NOMO-1 treated with DMSO at 0.1 percent for 48 hours (cell line): Measurements from ENCODE around the gene SNRPA1.
"Not testable (repeated sequence)": the region's sequence is repeated elsewhere in the genome, so short reads cannot be mapped to it uniquely, and the experiment has no call there.

Experiments
- DNase-seq: peaks from one replicate; lab custom pipeline; 2025; ENCODE audit not compliant: unreplicated experiment; lab: John Stamatoyannopoulos, UW

SNRPA1 gene

DNA sequence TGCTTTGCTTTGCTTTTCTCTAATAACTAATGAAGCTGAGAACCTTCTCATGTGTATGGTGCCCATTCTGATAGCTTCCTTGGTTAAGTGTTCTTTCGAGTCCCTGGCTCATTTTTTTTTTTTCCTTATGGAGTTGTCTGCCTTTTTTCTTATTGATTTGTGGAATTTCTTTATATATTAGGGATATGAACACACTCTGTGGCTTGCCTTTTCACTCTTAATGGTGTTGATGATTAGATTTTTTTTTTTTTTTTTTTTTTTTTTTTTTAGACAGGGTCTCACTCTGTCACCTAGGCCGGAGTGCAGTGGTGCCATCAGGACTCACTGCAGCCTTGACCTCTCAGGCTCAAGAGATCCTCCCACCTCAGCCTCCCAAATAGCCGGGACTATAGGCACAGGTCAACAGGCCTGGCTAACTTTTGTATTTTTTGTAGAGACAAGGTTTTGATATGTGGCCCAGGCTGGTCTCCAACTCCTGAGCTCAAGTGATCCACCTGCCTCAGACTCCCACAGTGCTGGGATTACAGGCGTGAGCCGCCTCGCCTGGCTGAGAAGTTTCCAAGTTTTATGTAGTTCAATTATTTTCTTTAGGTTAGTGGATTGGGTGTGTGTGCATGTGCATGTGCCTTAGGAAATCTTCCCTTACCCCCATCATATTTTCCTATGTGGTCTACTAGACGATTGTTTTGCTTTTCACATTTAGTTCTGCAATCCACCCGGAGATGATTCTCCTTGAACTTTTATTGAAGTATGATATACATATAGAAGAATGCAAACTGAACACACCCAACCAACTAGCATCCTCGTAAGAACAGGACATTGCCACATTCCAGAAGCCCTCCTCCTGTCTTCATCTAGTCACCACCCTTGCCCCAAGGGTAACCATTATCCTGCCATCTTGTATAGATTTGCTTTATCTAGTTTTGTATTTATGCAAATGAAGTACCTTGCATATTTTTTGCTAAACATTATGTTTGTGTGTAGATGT lies 1.7 kb upstream of the SNRPA1 start:
- DNase-seq, result no peak

DNA sequence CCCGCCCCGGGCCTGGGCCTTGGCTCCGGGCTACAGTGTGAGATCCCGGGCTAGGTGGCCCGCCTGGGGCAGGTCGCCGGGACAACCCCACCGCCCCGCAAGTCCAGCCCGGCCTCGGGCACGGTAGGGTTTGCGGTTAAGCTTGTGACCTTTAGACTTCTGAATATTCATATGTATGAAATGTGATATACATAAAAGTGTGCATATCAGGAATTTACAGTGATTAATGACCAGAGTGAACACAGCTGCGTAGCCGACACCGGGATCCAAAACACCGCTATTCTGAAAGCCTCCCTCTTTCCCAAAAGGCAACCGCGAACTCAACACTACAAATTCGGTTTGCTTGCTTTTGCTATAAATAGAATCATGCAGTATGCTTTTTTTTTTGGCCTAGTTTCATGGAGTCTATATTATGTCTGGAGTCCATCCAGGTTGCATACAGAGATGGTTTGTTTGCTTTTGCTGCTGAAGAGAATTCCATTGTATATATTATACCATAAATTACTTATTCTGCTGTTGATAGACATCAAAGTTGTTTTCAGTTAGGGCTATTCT lies 636 bp upstream of the SNRPA1 start:
- DNase-seq, result no peak

DNA sequence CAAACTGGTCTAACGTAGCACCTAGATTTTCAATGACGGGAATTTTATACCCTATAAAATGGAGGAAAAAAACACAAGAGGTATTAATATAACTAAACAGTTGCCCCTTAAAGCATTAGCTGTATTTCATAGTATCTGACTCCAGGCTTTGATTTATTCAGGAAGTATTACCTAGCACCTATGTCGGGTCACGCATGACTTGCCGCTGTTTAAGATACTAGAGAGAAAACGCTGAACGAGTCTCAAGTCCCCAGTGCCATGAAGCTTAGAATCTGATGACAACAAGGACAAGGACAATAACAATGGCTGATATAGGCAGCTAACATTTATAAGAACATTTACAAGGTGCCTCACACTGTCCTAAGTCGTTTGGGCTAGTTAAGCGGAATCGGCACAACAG lies 1.9 kb downstream of the SNRPA1 start:
- DNase-seq, result no peak

DNA sequence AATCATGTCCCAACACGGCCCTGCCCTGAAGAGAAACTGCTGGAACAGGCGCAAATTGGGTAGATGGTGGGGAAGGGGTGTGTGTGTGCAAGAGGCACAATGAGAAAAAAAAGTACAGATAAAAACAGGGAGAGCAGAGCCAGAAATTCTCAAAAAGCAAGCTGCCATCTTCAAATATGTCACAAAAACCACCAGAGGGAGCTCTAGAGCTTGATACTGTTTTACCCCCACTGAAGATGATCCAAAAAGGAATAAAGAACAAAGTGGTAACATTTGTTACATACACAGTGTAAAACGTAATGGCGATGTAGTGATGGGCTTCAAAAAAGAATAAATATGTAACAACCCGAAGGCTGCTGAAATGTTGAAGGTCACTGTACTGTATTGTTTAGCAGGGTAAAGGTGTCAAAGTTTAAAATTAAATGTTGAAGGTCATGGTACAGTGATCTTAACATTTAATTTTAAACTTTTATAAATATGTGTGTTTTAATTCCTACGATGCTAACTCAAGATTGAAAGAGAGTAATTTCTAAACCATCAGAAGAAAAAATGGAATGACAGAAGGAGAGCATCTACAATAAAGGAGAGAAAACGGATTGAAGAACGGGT lies 6.0 kb downstream of the SNRPA1 start:
- peak; percentile 54 for DNase-seq

DNA sequence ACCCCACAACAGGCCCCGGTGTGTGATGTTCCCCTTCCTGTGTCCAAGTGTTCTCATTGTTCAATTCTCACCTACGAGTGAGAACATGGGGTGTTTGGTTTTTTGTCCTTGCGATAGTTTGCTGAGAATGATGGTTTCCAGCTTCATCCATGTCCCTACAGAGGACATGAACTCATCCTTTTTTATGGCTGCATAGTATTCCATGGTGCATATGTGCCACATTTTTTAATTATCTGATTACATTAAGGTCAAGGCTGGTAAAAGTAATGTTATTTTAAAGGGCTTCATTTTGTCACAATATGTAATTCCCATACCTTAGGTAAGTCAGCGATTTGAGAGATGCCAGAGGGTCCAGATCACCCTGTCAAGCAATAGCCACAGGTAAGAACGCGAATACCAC lies 7.7 kb downstream of the SNRPA1 start:
- not testable (repeated sequence) for DNase-seq

DNA sequence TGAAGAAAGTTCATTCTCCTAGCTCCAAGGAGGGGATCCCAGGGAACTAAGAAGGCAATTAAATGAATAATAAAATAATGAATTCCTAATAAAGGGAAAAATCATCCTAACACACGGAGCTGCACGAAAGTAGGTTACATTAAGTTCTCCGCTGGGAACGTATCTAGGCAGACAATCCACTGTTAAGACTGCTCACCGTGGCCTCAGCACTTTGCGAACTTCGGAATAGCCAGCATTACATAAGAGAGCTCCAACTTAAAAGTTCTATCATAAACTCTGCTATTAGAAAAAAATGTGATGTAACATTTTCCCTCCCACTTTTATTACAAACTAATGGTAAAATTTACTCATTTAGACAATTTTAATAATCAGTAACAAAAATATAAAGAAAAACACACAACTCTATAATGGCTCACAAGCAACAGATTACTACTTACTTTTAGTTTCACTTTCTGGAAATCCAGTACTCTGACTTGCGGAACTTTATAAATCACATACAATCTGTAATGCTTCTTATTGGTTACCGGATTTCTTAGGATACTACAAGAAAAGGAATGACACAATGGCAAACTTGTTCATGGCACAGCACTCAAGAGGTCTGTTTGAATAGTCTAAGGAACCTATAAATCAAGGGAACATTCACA lies 8.5 kb downstream of the SNRPA1 start:
- DNase-seq, result no peak

DNA sequence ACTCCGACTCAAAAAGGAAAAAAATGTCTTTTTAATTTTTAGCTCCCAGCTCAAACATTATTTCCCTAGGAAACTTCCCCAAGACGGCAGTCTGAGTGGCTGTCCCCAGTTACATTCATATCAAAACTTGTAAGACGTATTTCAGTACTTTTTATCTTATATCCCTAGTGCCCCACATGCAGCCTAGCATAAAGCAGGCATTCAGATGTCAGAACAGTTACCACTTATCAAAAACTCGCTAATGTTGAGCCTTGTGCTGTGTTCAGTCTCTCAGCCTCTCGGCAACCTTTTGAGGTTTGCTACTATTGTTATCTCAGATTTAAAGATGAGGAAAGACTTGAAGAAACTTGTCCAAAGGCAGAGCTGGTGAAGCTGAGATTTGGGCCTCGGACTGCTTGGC lies 11.1 kb downstream of the SNRPA1 start:
- DNase-seq, result no peak

DNA sequence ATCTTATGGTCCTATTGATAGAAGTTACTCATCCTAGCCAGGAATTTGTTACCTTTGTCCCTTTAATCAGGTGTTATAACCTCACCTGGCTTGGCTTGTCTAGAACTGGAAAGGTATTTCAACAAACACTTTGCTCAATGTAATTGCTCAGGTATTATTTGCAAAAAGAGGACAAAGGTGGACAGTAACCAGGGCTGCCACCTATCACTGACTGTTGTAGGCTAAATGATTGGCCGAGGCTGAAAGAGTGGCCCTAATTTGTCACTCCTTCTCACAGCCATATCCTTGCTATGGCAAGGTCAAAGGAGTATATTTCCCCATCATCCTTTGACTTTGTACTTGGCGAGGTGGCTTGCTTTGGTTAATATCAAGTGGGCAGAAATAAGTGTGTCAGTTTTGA lies 15.0 kb downstream of the SNRPA1 start:
- no peak for DNase-seq

DNA sequence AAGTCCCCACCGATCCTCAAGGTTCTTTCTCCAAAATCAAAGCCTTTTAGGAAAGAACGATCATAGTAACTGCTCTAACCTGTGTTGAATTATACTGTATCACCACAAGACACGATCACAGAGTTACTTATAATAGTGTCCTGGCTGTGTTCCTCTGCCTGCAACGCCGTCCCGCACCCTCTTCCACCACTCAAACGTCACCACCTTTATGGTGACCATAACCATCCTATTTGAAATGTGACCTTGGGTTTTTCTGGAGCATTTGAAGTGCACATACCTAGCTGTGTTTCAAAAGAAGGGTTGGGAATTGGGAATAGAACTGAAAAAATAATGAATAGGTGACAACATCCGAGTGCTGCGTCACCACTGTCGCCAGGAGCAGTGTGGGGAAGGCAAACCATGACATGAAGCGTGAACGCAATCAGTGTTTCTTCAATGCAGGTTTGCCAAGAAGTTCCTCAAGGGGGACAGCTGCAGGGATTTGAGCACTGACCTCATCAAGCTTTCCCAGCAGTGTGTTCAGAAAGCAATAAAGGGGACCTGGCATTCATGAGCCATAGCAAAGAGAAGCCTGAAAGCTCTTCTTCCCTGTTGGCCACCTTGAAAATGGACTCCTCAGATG lies 17.0 kb downstream of the SNRPA1 start:
- DNase-seq, result no peak

DNA sequence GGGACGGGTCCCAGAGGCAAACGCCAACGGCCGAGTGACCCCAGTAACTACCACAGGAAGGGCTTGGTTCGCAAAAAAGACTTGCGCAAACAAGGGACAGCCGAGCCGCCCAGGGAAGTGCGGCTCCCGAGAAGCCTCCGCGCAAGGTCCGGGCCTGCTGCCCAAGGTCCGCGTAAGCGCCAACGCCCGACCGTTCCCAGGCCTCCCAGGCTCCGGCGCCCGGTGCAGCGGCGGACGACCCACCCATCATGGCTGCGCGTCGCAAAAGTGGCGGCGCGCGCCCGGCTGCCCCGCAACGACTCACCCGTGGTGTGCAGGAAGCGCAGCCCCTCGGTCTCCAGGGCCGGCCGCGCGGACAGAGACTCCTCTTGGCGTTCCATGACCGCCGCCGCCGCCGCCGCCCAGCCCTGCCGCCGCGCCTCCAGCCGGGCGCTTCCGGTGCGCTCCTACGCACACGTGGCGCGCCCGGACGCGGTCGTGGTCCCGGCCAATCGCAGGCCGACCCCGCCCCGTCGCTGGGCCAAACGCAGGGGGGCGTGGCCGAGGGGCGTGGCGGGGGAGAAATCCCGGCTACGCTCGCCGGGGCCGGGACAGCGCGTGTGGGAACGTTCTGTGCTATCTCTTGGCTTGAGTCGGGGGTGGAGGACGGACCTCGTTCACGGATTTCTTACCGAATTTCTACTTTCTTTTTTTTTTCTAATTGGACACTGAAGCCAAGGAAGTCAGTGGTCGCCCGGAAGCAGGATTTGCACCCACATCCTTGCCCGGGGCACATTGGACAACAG lies 17.8 kb downstream of the SNRPA1 start, which contains the start of gene SELENOS:
Gene SELENOS, minus strand, starts transcription at position 448 of the 785 bp plus-strand sequence. Its CDS starts 68 bp downstream, at position 380.
- peak; percentile 82 for DNase-seq

DNA sequence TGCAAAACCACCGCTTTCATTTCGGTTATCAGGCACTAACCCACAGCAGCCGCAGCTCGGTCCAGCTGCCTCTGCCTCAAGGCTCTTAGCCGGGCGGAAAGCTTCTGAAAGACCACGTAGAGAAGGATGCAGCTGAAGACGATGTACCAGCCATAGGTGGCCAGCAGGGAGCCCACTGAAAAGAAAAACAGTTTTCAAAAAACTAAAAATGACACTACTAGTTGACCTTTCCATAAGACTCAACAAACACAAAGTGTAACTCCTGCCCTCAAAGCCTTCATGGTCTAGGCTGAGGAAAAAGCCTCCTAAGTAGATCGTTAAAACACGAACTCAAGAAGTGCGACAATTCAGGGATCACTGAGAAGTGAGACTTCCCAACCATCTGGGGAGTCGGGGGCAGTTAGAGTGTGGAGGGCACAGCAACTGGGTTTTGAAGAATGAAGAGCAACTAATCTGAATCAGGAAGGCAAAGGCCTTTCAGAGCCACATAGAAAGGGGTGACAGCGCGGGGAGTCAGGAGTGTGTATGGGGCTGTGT lies 18.5 kb downstream of the SNRPA1 start:
- peak; percentile 37 for DNase-seq

DNA sequence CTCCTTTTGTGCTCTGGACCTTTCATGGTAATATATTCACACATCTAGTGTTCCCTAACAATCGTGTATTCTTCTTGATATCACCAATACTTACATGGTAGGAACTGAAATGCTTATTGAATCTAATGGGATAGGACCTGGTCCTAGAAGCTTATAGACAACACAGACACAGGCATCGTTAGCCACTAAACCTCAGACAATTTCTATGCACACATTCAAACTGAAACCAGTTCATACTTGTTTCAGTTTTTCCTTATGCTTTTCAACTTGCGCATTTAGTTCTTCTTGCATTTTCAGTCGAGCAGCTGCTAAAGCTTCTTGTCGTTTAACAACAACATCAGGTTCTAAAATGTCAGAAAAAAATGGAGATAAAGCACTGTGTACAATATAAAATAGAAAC lies 20.0 kb downstream of the SNRPA1 start:
- DNase-seq, result no peak

DNA sequence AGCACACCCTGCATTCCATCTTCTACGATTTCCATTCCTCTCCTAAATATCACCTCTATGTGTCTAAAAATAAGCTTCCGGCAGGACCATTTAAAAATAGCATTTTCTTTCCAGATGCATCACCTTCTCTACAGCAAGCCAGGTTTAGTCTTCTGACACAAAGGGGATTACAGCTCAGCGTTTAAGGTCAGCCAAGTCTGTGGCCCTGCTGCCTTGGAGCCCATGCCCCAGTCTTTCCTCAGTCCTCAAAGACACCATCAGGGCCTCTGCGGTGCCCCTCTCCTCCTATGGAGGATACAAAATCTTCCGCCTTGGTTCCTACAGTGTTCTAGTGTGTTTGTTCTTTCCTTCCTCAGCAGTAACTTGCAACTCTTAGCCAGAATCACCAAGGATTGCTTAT lies 21.5 kb downstream of the SNRPA1 start:
- no peak for DNase-seq

DNA sequence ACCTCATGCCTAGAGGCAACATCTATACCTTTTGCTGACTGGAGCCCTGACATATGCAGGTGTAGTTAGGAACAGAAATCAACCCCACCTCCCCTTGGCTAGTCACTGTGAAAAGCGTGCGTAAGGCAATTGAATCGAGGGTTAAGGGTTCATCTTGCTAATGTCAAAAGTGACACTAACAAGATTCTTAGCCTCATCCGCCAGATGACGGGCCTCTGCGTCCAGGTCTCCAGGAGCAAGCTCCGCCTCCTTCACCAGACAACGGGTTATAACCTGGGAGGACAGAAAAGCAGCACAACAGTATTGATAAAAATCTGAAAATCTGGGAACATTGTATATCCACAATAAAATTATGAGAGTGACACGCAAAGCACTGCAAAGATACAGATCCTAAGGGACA lies 22.5 kb downstream of the SNRPA1 start:
- no peak for DNase-seq

DNA sequence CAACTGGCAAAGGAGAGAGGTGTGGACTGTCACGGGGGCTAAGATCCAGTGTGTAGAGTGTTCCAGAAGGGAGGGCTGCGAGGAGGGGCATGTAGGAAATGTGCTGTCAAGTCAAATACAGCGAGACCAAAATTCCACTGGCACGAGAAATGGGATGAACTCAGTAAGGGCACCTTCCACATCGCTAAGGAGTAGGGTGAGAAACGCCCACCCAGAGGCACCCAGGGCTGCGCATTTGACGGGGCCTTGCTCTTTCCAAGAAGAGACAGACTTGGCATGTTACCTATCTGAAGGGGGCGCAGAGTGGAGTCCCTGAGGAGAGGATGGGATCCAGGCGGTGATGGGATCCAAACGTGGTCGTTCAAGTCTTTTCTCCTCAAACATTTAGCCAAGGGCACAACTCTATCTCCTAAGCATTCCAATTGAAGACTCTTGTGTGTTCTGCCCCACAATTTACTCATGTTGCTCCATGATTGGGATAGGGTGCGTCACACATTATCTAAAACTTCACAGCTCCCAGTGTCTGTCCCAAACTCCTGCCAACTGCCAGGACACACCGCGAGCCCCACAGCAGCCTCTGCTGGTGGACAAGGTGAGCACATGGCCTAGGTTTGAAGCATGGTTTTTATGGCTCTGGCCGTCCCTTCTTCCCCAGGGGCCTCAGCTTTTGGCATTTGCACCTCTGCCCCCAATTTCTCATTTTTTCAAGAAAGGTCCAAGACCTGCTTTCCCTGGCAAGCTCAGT lies 25.4 kb downstream of the SNRPA1 start:
- no peak for DNase-seq

DNA sequence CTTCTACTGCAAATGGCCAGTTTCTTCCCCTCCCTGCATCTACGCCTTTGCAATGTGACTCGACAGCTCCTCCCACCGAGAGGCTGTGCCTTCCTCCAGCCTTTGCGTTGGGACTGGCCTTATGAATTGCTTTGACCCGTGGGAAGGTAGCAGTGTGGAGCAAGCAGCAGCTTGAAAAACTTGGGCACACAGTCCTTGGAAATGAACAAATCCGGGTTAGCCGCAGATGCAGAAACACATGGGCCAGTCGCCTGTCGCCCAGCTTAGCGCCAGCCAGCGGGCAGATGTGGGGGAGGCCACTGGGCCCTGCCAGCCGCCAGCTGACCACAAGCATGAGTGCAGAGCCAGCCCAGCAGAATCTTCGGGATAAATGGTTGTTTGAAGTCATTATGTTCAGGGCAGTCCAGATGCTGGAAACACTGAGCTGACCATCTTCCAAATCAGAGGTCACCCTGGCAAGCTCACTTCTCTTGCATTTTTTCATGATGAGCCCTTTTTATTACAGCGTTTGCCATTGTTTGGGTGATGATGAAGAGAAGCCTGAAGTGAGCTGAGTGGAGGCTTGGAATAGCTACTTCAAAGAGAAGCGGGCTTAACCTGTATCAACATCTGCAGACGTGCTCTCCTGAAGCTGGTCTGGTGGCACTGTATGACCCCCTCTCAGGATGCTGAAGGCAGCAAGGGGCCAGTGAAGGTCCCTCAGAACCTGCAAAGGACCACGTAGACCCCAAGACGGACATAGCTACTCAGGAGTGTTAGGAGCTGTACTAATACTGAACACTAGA lies 27.5 kb downstream of the SNRPA1 start:
- DNase-seq, result no peak

DNA sequence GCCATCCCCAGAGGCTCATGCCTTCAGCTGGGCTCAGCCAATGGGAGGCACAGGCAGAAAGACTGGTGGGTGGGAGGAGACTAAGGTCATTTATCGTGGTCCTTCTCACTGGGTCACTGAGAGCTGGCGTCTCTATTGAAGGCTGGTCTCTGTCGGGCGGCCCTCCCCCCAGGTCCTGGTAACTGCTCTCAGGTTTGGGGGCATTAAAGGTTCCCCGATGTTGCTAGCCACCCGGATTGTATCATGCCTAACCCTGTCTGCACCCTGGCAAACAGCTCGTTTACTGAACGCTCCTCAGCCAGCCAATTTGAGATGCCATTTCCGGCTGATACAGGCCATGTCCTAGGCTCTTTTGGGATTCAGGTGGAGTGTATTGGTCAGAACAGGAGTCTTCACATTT lies 28.3 kb downstream of the SNRPA1 start:
- DNase-seq, result no peak

DNA sequence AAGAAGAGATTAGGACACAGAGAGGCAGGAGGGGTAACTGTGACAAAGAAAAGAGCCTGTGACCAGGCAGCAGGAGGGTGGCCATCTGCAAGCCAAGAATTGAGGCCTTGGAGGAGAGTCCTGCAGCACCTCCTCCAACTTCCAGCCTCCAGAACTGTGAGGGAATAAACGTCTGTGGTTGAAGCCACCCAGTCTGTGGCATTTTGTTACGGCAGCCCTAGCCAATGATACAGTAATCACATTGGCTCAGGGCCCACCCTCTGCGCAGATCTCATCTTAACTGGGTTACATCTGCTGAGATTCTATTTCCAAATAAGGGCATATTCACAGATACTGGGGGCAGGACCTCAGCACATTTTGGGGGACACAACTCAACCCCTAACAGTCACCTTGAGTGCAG lies 29.0 kb downstream of the SNRPA1 start:
- DNase-seq, result no peak
